Renal pelvis (tissue), 12 donors: Measurements from ENCODE around the gene MYLIP. TPM values are rescaled to one million over a fixed set of nuclear protein-coding genes. Genes with fewer than 3 reads are reported as not detected.
A peak's percentile ranks its signal among the peaks of the same experiment; 100 is the strongest.

Experiments used
- DNase-seq: peaks from one replicate; pipeline ENCODE4 v3.0.0-alpha.2; 2013
- long read RNA-seq, 16 experiments: transcript quantifications; one replicate each; lab custom pipeline, GENCODE V29; 2026
- polyA plus RNA-seq, 3 donors: library from polyadenylated mRNA; unstranded; fragments of 120-200 nt; gene quantifications; one replicate each; pipeline ENCODE4 v1.2.1, GENCODE V29; 2013; ENCODE audit not compliant: insufficient read length in 3 of 3

MYLIP gene
- 10 to 100 TPM; 44.3 to 50.3 (median 49.2) TPM for polyA plus RNA-seq
- long read RNA-seq, donor 1, transcript MYLIP-202 (7 exons, 1,666 nt) = major isoform, 7 of 7 reads
- long read RNA-seq, donor 1, partial matches to known transcripts = 0 of 7 reads
- long read RNA-seq, donor 1, other reads (novel, unspliced or antisense) = 0 of 7 reads
- long read RNA-seq, donor 2, transcript MYLIP-202 (7 exons, 1,666 nt) = major isoform, 16 of 16 reads
- long read RNA-seq, donor 2, partial matches to known transcripts = 0 of 16 reads
- long read RNA-seq, donor 2, other reads (novel, unspliced or antisense) = 0 of 16 reads
- long read RNA-seq, donor 3, transcript MYLIP-202 (7 exons, 1,666 nt) = major isoform, 13 of 13 reads
- long read RNA-seq, donor 3, partial matches to known transcripts = 0 of 13 reads
- long read RNA-seq, donor 3, other reads (novel, unspliced or antisense) = 0 of 13 reads
- long read RNA-seq, donor 4, transcript MYLIP-202 (7 exons, 1,666 nt) = major isoform, 11 of 11 reads
- long read RNA-seq, donor 4, partial matches to known transcripts = 0 of 11 reads
- long read RNA-seq, donor 4, other reads (novel, unspliced or antisense) = 0 of 11 reads
- long read RNA-seq, donor 5, transcript MYLIP-202 (7 exons, 1,666 nt) = major isoform, 5 of 11 reads
- long read RNA-seq, donor 5, partial matches to known transcripts = 6 of 11 reads
- long read RNA-seq, donor 5, other reads (novel, unspliced or antisense) = 0 of 11 reads
- long read RNA-seq, donor 6, transcript MYLIP-202 (7 exons, 1,666 nt) = major isoform, 8 of 8 reads
- long read RNA-seq, donor 6, partial matches to known transcripts = 0 of 8 reads
- long read RNA-seq, donor 6, other reads (novel, unspliced or antisense) = 0 of 8 reads
- long read RNA-seq, donor 7, transcript MYLIP-202 (7 exons, 1,666 nt) = major isoform, 12 of 12 reads
- long read RNA-seq, donor 7, partial matches to known transcripts = 0 of 12 reads
- long read RNA-seq, donor 7, other reads (novel, unspliced or antisense) = 0 of 12 reads
- long read RNA-seq, donor 8, transcript MYLIP-202 (7 exons, 1,666 nt) = major isoform, 5 of 5 reads
- long read RNA-seq, donor 8, partial matches to known transcripts = 0 of 5 reads
- long read RNA-seq, donor 8, other reads (novel, unspliced or antisense) = 0 of 5 reads
- long read RNA-seq, donor 9, transcript MYLIP-202 (7 exons, 1,666 nt) = major isoform, 11 of 12 reads
- long read RNA-seq, donor 9, partial matches to known transcripts = 0 of 12 reads
- long read RNA-seq, donor 9, other reads (novel, unspliced or antisense) = 0 of 12 reads
- long read RNA-seq, donor 10, transcript MYLIP-202 (7 exons, 1,666 nt) = major isoform, 11 of 11 reads
- long read RNA-seq, donor 10, partial matches to known transcripts = 0 of 11 reads
- long read RNA-seq, donor 10, other reads (novel, unspliced or antisense) = 0 of 11 reads
- long read RNA-seq, donor 11, transcript MYLIP-202 (7 exons, 1,666 nt) = major isoform, 6 of 11 reads
- long read RNA-seq, donor 11, partial matches to known transcripts = 5 of 11 reads
- long read RNA-seq, donor 11, other reads (novel, unspliced or antisense) = 0 of 11 reads
- long read RNA-seq, donor 12, transcript MYLIP-202 (7 exons, 1,666 nt) = major isoform, 15 of 23 reads
- long read RNA-seq, donor 12, partial matches to known transcripts = 7 of 23 reads
- long read RNA-seq, donor 12, other reads (novel, unspliced or antisense) = 0 of 23 reads
- long read RNA-seq, donor 13, partial matches to known transcripts = 0 of 3 reads
- long read RNA-seq, donor 13, other reads (novel, unspliced or antisense) = 0 of 3 reads
- long read RNA-seq, donor 14, transcript MYLIP-202 (7 exons, 1,666 nt) = major isoform, 10 of 10 reads
- long read RNA-seq, donor 14, partial matches to known transcripts = 0 of 10 reads
- long read RNA-seq, donor 14, other reads (novel, unspliced or antisense) = 0 of 10 reads
- long read RNA-seq, donor 15, transcript MYLIP-202 (7 exons, 1,666 nt) = major isoform, 11 of 11 reads
- long read RNA-seq, donor 15, partial matches to known transcripts = 0 of 11 reads
- long read RNA-seq, donor 15, other reads (novel, unspliced or antisense) = 0 of 11 reads
- long read RNA-seq, donor 16, transcript MYLIP-202 (7 exons, 1,666 nt) = major isoform, 13 of 13 reads
- long read RNA-seq, donor 16, partial matches to known transcripts = 0 of 13 reads
- long read RNA-seq, donor 16, other reads (novel, unspliced or antisense) = 0 of 13 reads

GRCh38 chr6:16128759-16129622 is at the start of gene MYLIP:
MYLIP (plus strand) TSS chr6:16129086; CDS start chr6:16129323, 237 bp downstream.
- peak; percentile 97 for DNase-seq

- no peak for DNase-seq
Observed at GRCh38 chr6:16079354-16079753, 49.5 kb upstream of the MYLIP start.

GRCh38 chr6:16080204-16080603 is 48.7 kb upstream of the MYLIP start:
- no peak for DNase-seq

GRCh38 chr6:16081326-16081725 is 47.6 kb upstream of the MYLIP start:
- DNase-seq = no peak

DNA sequence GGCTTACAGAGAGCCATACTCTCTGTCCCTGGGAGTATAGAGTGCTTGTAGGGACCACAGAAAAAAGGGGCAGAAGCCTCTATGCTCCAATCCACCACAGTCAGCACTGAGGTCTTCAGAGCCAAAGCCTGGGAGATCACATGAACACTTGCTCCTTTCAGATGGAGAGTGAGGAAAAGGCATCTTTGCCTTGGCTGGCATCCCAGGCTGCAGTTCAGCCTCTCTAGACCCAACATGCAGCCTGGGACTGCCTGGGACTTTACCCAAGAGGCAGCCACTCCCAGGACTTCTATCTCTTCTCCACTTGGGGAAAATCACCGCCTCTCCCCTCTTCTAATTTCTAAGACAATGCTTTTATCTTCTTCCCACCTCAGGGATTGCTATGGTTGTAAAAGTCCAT is 46.5 kb upstream of the MYLIP start:
- DNase-seq = no peak

GRCh38 chr6:16086965-16087364 is 41.9 kb upstream of the MYLIP start:
- no peak for DNase-seq

DNA sequence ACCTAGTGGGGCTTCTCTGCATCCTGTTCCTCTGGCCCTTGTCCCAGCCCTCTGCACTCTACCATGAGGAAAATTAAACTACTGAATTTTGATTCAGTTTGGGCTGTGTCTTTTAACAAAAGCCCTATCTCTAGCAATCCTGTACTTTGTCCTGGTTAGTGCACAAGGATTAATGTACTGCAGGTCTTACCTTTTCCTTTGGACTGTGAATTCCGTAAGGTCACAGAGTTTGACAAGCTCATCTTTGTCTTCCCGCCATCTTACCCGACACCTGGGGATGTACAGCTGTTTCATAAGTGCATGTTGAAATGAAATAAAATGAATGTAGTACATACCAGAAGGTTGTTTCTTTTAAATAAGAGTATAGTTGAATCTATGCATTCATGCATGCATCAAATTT is 41.5 kb upstream of the MYLIP start:
- DNase-seq = no peak

- DNase-seq = no peak
Observed at GRCh38 chr6:16088409-16088808, 40.5 kb upstream of the MYLIP start.

DNA sequence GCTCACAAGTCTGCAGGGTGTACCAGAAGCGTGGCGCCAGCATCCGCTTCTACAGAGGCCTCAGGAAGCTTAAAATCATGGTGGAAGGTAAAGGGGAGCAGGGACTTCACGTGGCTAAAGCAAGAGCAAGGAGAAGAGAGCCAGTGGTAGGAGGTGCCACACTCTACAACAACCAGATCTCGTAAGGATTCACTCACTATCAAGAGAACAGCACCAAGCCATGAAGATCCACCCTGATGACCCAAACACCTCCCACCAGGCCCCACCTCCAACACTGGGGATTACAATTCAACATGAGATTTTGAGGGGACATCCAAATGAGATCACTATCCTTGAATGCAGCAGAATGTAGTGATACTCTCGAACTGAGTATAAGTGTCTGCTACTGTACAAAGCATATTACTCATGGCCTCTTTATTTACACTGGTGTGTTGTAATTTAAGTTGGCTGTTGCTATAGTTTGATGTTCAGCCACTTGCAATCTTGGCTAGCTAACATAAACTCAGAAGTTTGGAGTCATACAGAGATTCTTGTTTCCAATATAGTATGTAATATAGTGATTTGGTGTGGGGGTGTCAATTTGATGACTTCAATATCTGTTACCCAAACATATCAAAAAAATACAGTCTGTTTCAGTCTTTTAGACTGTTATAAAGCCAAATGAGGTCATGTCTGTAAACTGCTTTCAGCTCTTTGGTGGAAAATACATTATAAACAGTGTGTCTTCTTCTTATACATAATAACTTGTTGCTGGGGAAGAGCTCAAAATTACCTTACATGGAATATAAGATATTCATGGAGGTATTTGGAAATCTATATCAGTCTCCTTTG is 39.4 kb upstream of the MYLIP start:
- no peak for DNase-seq

DNA sequence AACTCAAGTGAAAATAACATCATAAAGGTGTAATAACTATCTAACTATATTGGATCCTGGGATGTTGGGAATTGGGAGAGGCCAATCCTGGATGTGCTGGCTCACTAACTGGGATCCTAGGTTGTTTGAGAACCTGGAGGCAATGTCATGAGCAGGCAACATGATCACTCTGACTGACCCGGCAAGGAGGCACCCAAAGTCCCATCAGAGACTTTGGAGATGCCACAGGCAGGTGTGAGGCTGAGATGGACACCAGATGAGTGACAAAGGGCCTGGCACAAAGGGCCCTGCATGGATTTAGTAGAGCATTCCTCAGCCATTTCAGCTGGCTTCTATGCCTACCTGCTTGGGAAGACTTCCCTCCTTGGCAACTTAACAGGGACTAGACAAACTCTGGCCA is 38.4 kb upstream of the MYLIP start:
- DNase-seq = no peak

DNA sequence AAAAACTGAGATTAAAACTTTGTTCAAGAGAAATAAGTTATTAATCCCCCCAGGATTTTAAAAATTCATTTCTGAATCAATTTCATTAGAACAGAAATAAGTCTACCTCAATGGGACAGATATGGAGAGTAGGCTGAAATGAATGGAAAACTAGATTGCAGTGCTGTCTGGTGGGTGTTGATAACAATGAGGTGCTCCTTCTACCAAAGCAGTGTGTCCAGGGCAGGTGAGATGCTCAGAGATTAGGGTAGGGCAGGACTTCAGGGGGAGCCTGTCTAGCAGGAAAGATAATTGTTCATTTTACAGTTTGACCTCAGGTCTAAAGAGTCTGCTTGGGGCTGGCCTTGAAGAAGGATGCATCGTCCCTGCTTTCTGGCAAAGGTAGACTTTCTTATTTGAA is 38.0 kb upstream of the MYLIP start:
- no peak for DNase-seq

DNA sequence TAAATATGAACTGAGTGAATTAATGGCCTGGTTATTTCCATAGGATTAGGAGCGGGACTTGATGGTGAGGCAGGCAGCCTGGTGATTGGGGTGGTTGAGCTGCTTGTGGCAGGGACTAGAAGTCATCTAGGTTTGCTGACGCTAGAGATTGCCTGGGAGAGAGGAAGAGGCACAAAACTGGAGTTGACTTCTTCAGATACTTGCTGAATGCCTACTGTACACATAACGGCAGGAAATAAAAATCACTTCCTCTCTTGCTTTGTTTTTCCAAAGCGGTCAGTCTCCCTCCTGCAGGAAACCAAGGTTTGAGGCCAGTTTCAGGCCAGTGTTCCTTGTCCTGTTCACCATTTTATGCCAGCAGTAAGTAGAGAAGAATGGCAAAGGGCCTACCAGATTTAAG is 36.7 kb upstream of the MYLIP start:
- DNase-seq = no peak

DNA sequence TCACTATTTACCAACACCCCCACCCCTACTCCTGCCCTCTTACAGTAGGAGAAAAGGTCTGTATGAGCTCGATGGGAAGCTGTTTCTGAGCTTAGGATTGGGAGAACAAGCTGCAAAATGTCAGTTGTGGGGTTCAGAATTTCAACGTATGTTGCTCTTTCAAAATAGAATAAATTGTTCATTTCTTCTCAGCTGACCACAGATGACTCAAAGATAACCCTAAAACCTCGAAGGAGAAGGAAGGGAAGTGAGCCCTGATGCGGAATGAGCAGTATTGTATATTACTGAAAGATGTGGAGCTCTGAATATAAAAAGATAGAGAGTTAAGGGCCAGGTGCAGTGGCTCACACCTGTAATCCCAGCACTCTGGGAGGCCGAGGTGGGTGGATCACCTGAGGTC is 35.9 kb upstream of the MYLIP start:
- no peak for DNase-seq

GRCh38 chr6:16095180-16095579 is 33.7 kb upstream of the MYLIP start:
- no peak for DNase-seq

GRCh38 chr6:16097382-16098171 is 31.3 kb upstream of the MYLIP start:
- DNase-seq = no peak

DNA sequence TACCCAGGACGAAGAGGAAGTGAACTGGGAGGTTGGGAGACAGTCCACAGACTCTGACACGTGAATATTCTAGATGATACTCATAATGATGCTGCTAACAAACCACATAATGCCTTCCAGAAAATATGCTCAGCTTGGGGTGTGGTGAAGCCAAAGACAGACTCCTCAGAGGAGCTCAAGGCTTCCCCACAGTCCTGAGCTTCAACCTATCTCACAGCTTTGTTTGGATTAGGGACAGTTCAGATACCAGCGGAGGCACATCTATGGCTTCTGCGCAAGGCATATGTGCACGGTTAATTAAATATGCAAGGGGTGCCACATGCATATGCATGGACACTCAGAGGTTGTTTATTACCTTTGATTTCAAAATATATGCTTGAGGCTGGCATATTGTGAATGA is 30.7 kb upstream of the MYLIP start:
- DNase-seq = no peak

DNA sequence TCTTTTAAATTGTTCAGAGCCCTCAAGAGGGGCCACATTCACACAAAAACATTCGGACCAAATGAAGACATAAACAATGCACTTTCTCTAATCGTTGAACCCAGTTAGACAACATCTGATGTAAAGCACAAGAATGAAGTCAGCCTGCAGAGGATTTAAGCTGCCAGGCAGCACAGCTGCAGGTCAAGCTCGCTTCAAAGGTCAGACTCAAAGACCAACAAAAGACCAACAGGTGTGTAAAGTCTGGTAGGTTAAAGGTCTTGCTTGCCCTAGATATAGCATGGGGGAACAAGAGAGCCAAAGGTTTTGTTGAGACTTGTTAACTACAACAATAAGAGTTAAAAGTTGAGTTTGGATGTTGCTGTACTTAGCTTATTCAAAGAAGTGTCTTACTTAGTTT is 26.7 kb upstream of the MYLIP start:
- DNase-seq = no peak
